Calu3 (cell line): ENCODE measurements around the gene STPG2. TPM values are rescaled to one million over a fixed set of nuclear protein-coding genes. Genes with fewer than 3 reads are reported as not detected.

Source experiments
- BruUV-seq: library from RNA; stranded (reverse); fragments of 400-500 nt; replicated peaks from 2 replicates; lab custom pipeline; 2021; lab: Mats Ljungman, UMichigan
- CTCF ChIA-PET: fragments of 300-600 bp; sonication (Branson Sonifier 250); formaldehyde crosslinking; loops from one replicate; lab custom pipeline; 2022; ENCODE audit warnings: antibody characterized with exemption; lab: Charles Lee
- DNase-seq: peaks from one replicate; pipeline ENCODE4 v3.0.0; 2022
- H3K27ac Mint-ChIP-seq: one replicate; pipeline ENCODE4 v1.8.0; 2022; ENCODE audit warnings: mixed read lengths; ENCODE audit not compliant: unreplicated experiment
- H3K27me3 Mint-ChIP-seq: one replicate; pipeline ENCODE4 v1.8.0; 2022; ENCODE audit warnings: mixed read lengths; ENCODE audit not compliant: unreplicated experiment
- H3K36me3 Mint-ChIP-seq: one replicate; pipeline ENCODE4 v1.8.0; 2022; ENCODE audit warnings: mild to moderate bottlenecking, moderate library complexity, mixed read lengths; ENCODE audit not compliant: insufficient read depth, unreplicated experiment
- H3K4me1 Mint-ChIP-seq: one replicate; pipeline ENCODE4 v1.8.0; 2022; ENCODE audit warnings: mild to moderate bottlenecking, low read depth, mixed read lengths; ENCODE audit not compliant: unreplicated experiment
- H3K4me3 Mint-ChIP-seq: one replicate; pipeline ENCODE4 v1.8.0; 2022; ENCODE audit warnings: mild to moderate bottlenecking, low read depth, moderate library complexity, mixed read lengths; ENCODE audit not compliant: unreplicated experiment
- H3K9me3 Mint-ChIP-seq: one replicate; pipeline ENCODE4 v1.8.0; 2022; ENCODE audit warnings: low read depth, mixed read lengths; ENCODE audit not compliant: unreplicated experiment
- intact Hi-C: fragments of 100-400 bp; cut with micrococcal nuclease; formaldehyde crosslinking; loops from one replicate; pipeline ENCODE4 v1.10.0; 2022; ENCODE audit not compliant: unreplicated experiment
- total RNA-seq: library from RNA; stranded (reverse); gene quantifications from 2 replicates; pipeline ENCODE4 v1.2.3, GENCODE V29; 2022
- TF ChIP-seq, protein P1 (sequence below): fragments of 200-600 bp; IDR thresholded peaks from one replicate; pipeline ENCODE4 v1.8.0; 2022; ENCODE audit warnings: antibody characterized with exemption; ENCODE audit not compliant: unreplicated experiment

Gene STPG2
- total RNA-seq, 1 experiment from 2014 or later, result not detected

- Mint-ChIP-seq H3K9me3 (no peaks in the 10 kb centered on the region), H3K36me3 (no peaks in the 10 kb centered on the region), H3K4me1 (no peaks in the 10 kb centered on the region), H3K27ac (no peak overlapping the region), H3K27me3 (no peaks in the 10 kb centered on the region), H3K4me3 (no peak overlapping the region)
- intact Hi-C loops, result no loop called here
- DNase-seq, result no peak
- CTCF ChIA-PET, result no interaction called here
- TF ChIP-seq, protein P1, sequence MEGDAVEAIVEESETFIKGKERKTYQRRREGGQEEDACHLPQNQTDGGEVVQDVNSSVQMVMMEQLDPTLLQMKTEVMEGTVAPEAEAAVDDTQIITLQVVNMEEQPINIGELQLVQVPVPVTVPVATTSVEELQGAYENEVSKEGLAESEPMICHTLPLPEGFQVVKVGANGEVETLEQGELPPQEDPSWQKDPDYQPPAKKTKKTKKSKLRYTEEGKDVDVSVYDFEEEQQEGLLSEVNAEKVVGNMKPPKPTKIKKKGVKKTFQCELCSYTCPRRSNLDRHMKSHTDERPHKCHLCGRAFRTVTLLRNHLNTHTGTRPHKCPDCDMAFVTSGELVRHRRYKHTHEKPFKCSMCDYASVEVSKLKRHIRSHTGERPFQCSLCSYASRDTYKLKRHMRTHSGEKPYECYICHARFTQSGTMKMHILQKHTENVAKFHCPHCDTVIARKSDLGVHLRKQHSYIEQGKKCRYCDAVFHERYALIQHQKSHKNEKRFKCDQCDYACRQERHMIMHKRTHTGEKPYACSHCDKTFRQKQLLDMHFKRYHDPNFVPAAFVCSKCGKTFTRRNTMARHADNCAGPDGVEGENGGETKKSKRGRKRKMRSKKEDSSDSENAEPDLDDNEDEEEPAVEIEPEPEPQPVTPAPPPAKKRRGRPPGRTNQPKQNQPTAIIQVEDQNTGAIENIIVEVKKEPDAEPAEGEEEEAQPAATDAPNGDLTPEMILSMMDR, result no peak
- no TSS peak for BruUV-seq
Measured at GRCh38 chr4:98110214-98110613, 33.1 kb downstream of the STPG2 start.

DNA sequence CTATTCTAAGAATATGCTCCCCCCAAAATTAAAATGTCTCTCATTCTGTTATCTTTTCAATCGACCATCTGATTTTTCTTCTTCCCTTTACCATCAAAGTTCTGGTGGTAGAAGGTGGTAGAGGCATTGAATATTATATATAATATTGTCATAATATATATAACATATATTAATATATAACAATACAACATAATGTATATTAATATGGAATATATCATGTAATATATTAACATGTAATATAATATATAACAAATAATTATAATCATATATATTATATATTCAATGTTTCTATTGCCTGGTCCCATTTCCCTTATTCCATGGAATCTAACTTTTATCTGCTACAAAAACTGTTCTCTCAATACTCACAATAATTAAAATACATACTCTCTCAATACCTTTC is 40.6 kb downstream of the STPG2 start:
- BruUV-seq, result no TSS peak
- CTCF ChIA-PET, result interaction anchor here (0.6 kb wide), 1 partner anchor 861 kb away, joined by 3 read pairs; no protein-coding TSS in a partner anchor
- no peak overlapping the region for H3K27ac Mint-ChIP-seq
- no peak for DNase-seq
- TF ChIP-seq, protein P1, result no peak
- no peaks in the 10 kb centered on the region for H3K27me3 Mint-ChIP-seq
- intact Hi-C loops, result no loop called here
- H3K9me3 Mint-ChIP-seq, result no peaks in the 10 kb centered on the region
- H3K4me3 Mint-ChIP-seq, result no peak overlapping the region
- no peaks in the 10 kb centered on the region for H3K36me3 Mint-ChIP-seq
- H3K4me1 Mint-ChIP-seq, result no peaks in the 10 kb centered on the region

DNA sequence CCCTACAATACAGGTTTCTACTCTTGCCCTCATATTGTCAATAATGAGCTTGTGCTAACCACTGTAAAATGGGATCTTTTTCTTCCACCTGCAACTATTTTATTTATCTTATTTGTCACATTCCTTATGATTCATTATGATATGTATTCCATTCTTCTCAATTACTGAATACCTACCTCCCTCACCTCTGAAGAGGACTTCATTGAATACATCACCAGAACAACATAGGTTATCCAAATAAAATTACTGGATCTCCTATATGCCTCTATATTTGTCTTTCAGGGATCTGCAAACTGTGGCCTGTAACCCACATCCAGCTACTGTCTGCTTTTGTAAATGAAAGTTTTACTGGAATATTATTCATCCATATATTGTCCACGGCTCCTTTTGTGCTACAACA is 41.3 kb downstream of the STPG2 start:
- no TSS peak for BruUV-seq
- TF ChIP-seq, protein P1, result no peak
- no peaks in the 10 kb centered on the region for H3K9me3 Mint-ChIP-seq
- no peaks in the 10 kb centered on the region for H3K36me3 Mint-ChIP-seq
- H3K27me3 Mint-ChIP-seq, result no peaks in the 10 kb centered on the region
- intact Hi-C loops, result no loop called here
- no peaks in the 10 kb centered on the region for H3K4me1 Mint-ChIP-seq
- CTCF ChIA-PET, result no interaction called here
- no peak overlapping the region for H3K27ac Mint-ChIP-seq
- no peak for DNase-seq
- H3K4me3 Mint-ChIP-seq, result no peak overlapping the region

DNA sequence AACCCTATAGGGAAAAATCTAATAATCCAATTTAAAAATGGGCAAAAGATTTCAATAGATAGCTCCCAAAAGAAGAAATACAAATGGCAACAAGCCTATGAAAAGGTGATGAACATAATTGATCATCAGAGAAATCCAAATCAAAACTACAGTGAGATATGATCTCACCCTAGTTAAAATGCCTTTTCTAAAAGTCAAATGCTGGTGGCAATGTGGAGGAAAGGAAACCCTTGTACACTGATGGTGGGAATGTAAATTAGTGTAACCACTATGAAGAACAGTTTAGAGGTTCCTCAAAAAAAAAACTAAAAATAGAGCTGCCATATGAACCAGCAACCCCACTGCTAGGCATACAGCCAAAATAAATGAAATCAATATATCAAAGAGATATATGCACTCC is 44.5 kb downstream of the STPG2 start:
- TF ChIP-seq, protein P1, result no peak

More for the DNA sequence above, 44.5 kb downstream of the STPG2 start:
- intact Hi-C loops, result no loop called here
- Mint-ChIP-seq H3K9me3 (peaks cover 5% of the 10 kb centered on the region), H3K27me3 (no peaks in the 10 kb centered on the region), H3K27ac (no peak overlapping the region), H3K4me1 (no peaks in the 10 kb centered on the region), H3K36me3 (no peaks in the 10 kb centered on the region), H3K4me3 (no peak overlapping the region)
- CTCF ChIA-PET, result no interaction called here
- BruUV-seq, result no TSS peak
- no peak for DNase-seq
